HepG2 (cell line): ENCODE results near the gene NOP9. TPM values are rescaled to one million over a fixed set of nuclear protein-coding genes. Genes with fewer than 3 reads are reported as not detected.
A peak's percentile ranks its signal among the peaks of the same experiment; 100 is the strongest.

Experiments used
- ARNTL ChIP-seq: sonication (generic); formaldehyde crosslinking; IDR thresholded peaks from 2 replicates; pipeline ENCODE4 v1.4.0; 2020; ENCODE audit warnings: mild to moderate bottlenecking, missing genetic modification reagents
- ATF1 ChIP-seq: IDR thresholded peaks from 2 replicates; pipeline ENCODE4 v1.6.1; 2016; ENCODE audit warnings: mild to moderate bottlenecking, control low read depth
- DZIP1 ChIP-seq: sonication (generic); formaldehyde crosslinking; IDR thresholded peaks from 2 replicates; pipeline ENCODE4 v1.5.0; 2020; ENCODE audit warnings: mild to moderate bottlenecking, missing genetic modification reagents
- FOXP4 ChIP-seq: sonication (generic); formaldehyde crosslinking; IDR thresholded peaks from 2 replicates; pipeline ENCODE4 v1.4.0; 2020; ENCODE audit warnings: missing genetic modification reagents
- GTF2F1 ChIP-seq: fragments of 150-350 bp; IDR thresholded peaks from 2 replicates; pipeline ENCODE4 v1.6.1; 2014; ENCODE audit warnings: low read length
- GTF3A ChIP-seq: sonication (generic); formaldehyde crosslinking; conservative IDR thresholded peaks from 2 replicates; pipeline ENCODE4 v1.4.0; 2020; ENCODE audit warnings: mild to moderate bottlenecking, missing genetic modification reagents
- HMGA1 ChIP-seq: sonication (generic); formaldehyde crosslinking; conservative IDR thresholded peaks from 2 replicates; pipeline ENCODE4 v1.4.0; 2020; ENCODE audit warnings: missing genetic modification reagents
- IKZF4 ChIP-seq: sonication (generic); formaldehyde crosslinking; IDR thresholded peaks from 2 replicates; pipeline ENCODE4 v1.5.1; 2020; ENCODE audit warnings: borderline replicate concordance, mild to moderate bottlenecking, low read depth, missing genetic modification reagents; ENCODE audit errors: not compliant biosample characterization
- IRX3 ChIP-seq: sonication (generic); formaldehyde crosslinking; IDR thresholded peaks from 2 replicates; pipeline ENCODE4 v1.8.1; 2023; ENCODE audit warnings: mild to moderate bottlenecking, low read depth, missing genetic modification reagents, borderline replicate concordance
- ISX ChIP-seq: sonication (generic); formaldehyde crosslinking; conservative IDR thresholded peaks from 2 replicates; pipeline ENCODE4 v1.5.0; 2020; ENCODE audit warnings: missing genetic modification reagents
- KDM2A ChIP-seq: sonication (generic); formaldehyde crosslinking; IDR thresholded peaks from 2 replicates; pipeline ENCODE4 v1.4.0; 2020; ENCODE audit warnings: low read depth, missing genetic modification reagents, borderline replicate concordance
- KLF6 ChIP-seq: IDR thresholded peaks from 2 replicates; pipeline ENCODE4 v1.8.0; 2016; ENCODE audit warnings: missing biosample characterization, missing genetic modification reagents
- NFRKB ChIP-seq: fragments of 450-650 bp; IDR thresholded peaks from 2 replicates; pipeline ENCODE4 v1.6.1; 2017
- POLR2AphosphoS5 ChIP-seq: IDR thresholded peaks from 2 replicates; pipeline ENCODE4 v1.6.1; 2012; ENCODE audit warnings: low read depth, low read length
- SALL1 ChIP-seq: sonication (generic); formaldehyde crosslinking; IDR thresholded peaks from 2 replicates; pipeline ENCODE4 v1.8.0; 2022; ENCODE audit warnings: mild to moderate bottlenecking, missing genetic modification reagents
- SALL2 ChIP-seq: sonication (generic); formaldehyde crosslinking; IDR thresholded peaks from 2 replicates; pipeline ENCODE4 v1.8.1; 2023; ENCODE audit warnings: mild to moderate bottlenecking, missing genetic modification reagents, inconsistent platforms
- SMARCC2 ChIP-seq: fragments of 450-650 bp; IDR thresholded peaks from 2 replicates; pipeline ENCODE4 v1.6.1; 2017; ENCODE audit warnings: antibody characterized with exemption, mild to moderate bottlenecking
- SP4 ChIP-seq: sonication (generic); formaldehyde crosslinking; IDR thresholded peaks from 2 replicates; pipeline ENCODE4 v1.8.1; 2023; ENCODE audit warnings: mild to moderate bottlenecking, missing genetic modification reagents
- YY1 ChIP-seq: IDR thresholded peaks from 2 replicates; pipeline ENCODE4 v1.6.1; 2011; ENCODE audit warnings: low read length, low read depth, moderate library complexity, mild to moderate bottlenecking; ENCODE audit not compliant: insufficient read depth, insufficient replicate concordance
- ZGPAT ChIP-seq: IDR thresholded peaks from 2 replicates; pipeline ENCODE4 v1.6.1; 2016; ENCODE audit warnings: mild to moderate bottlenecking
- ZNF224 ChIP-seq: sonication (generic); formaldehyde crosslinking; IDR thresholded peaks from 2 replicates; pipeline ENCODE4 v1.5.0; 2020; ENCODE audit warnings: mild to moderate bottlenecking, missing genetic modification reagents
- ZNF235 ChIP-seq: sonication (generic); formaldehyde crosslinking; IDR thresholded peaks from 2 replicates; pipeline ENCODE4 v1.8.1; 2023; ENCODE audit warnings: mild to moderate bottlenecking, missing genetic modification reagents, borderline replicate concordance
- ZNF251 ChIP-seq: sonication (generic); formaldehyde crosslinking; IDR thresholded peaks from 2 replicates; pipeline ENCODE4 v1.9.0; 2021; ENCODE audit warnings: mild to moderate bottlenecking, missing genetic modification reagents
- ZNF256 ChIP-seq: sonication (generic); formaldehyde crosslinking; conservative IDR thresholded peaks from 2 replicates; pipeline ENCODE4 v1.4.0; 2020; ENCODE audit warnings: missing genetic modification reagents
- ZNF713 ChIP-seq: sonication (generic); formaldehyde crosslinking; IDR thresholded peaks from 2 replicates; pipeline ENCODE4 v1.4.0; 2020; ENCODE audit warnings: mild to moderate bottlenecking, missing genetic modification reagents
- ZNF724P ChIP-seq: sonication (generic); formaldehyde crosslinking; IDR thresholded peaks from 2 replicates; pipeline ENCODE4 v1.8.0; 2022; ENCODE audit warnings: missing genetic modification reagents, borderline replicate concordance
- polyA plus RNA-seq, 8 experiments: library from polyadenylated mRNA; depleted of rRNA in 3 of 8; stranded (reverse) in 7 of 8; unstranded in 1 of 8; fragments of >200 nt; fragmentation: Illumina TruSeq in 4 of 8; extraction: Trizol in 4 of 8; gene quantifications; 2 replicates each; pipeline versions ENCODE4 v1.2.1 to v1.2.3, GENCODE V29; 2011 to 2016; ENCODE audit warnings: low read depth in 4 of 8, missing spikeins in 1 of 8, mixed read lengths in 1 of 8; ENCODE audit not compliant: insufficient read depth in 1 of 8
- total RNA-seq, 5 experiments: library from RNA; depleted of rRNA; stranded (reverse); fragments of >200 nt; fragmentation: Illumina TruSeq; extraction: Trizol; gene quantifications; 2 replicates each; pipeline ENCODE4 v1.2.3, GENCODE V29; 2016; ENCODE audit warnings: low read depth in 1 of 5

NOP9 gene
- total and polyA plus RNA-seq, 2 of the 13 experiments (the other 11 are each of a cell fraction or from before 2014, with no cell fraction given) = 24.5 to 61.6 TPM

DNA sequence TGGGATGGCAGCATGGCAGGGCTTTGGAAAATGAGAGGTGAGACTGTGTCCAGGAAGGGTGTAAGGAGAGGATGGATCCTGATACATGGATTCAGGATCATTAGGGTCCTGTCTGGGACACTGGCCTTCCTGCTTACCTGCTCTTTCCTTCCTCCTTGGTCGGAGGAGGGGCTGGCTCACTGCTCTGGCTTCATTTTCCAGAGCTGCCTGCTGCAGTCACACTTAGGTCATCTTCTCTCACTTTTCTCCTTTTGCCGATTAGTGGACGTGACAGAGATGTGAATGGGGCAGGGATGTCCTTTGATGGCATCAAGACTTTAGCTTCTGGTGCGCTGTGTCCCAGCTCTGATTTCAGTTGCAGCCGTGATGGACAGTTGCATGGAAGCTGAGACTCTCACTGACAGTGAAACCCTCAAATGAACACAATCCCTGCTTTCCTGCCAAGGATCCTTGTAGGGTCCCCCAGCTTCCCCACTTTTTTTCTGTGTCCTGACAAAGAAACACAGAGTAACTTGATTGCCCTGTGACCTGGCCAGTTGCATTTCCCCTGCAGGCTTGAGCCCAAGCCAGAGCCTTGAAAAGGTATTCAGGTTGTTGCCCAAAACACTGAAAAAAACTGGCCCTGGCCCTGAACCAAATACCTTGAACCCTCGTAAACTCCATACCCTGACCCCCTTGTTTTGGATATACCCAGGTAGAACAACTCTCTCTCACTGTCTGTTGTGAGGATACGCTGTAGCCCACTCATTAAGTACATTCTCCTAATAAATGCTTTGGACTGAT is 8.9 kb downstream of the NOP9 start (continued):
- no peak for TF ChIP-seq FOXP4
- TF ChIP-seq IRX3 (CRISPR knock-in tag) = peak; percentile 26; the same call in 1 of the 2 replicates
- peak; percentile 53; the same call in 1 of the 2 replicates for TF ChIP-seq DZIP1 (CRISPR knock-in tag)
- no peak for TF ChIP-seq ZNF724P (CRISPR knock-in tag)
- no peak for TF ChIP-seq GTF2F1
- TF ChIP-seq NFRKB = no peak
- no peak for TF ChIP-seq ZNF224 (CRISPR knock-in tag)
- TF ChIP-seq SALL1 (CRISPR knock-in tag) = no peak
- TF ChIP-seq SMARCC2 = 0 out of 2 replicates have a peak, but pooled peaks have one; percentile 5
- 0 out of 2 replicates have a peak, but pooled peaks have one; percentile 73 for TF ChIP-seq ZNF713 (CRISPR knock-in tag)
- peak; percentile 34; the same call in 1 of the 2 replicates for TF ChIP-seq GTF3A
- no peak for TF ChIP-seq ATF1 (CRISPR knock-in tag)
- TF ChIP-seq SALL2 (CRISPR knock-in tag) = no peak
- 0 out of 2 replicates have a peak, but pooled peaks have one; percentile 87 for TF ChIP-seq HMGA1 (CRISPR knock-in tag)
- TF ChIP-seq KLF6 (CRISPR knock-in tag) = no peak
- TF ChIP-seq YY1 = peak; percentile 5
- TF ChIP-seq SP4 (CRISPR knock-in tag) = peak; percentile 25
- TF ChIP-seq ZGPAT (CRISPR knock-in tag) = no peak
- no peak for TF ChIP-seq ZNF256 (CRISPR knock-in tag)
- TF ChIP-seq POLR2AphosphoS5 = no peak
- no peak; the same call in 1 of the 2 replicates for TF ChIP-seq ZNF251 (CRISPR knock-in tag)
- TF ChIP-seq ZNF235 (CRISPR knock-in tag) = 0 out of 2 replicates have a peak, but pooled peaks have one; percentile 11
- no peak for TF ChIP-seq ARNTL (CRISPR knock-in tag)
- no peak for TF ChIP-seq IKZF4
- no peak for TF ChIP-seq ISX (CRISPR knock-in tag)
- TF ChIP-seq KDM2A (CRISPR knock-in tag) = 0 out of 2 replicates have a peak, but pooled peaks have one; percentile 6
